ENCODE results near the gene TNS1.
A peak's percentile ranks its signal among the peaks of the same experiment; 100 is the strongest.

Gene TNS1

GRCh38 chr2:217909156-217909820, 93.5 kb downstream of the TNS1 start:
- no peak for DNase-seq

- no peak for DNase-seq
Measured at GRCh38 chr2:217908544-217908943, 94.3 kb downstream of the TNS1 start.

- no peak for DNase-seq
Measured at GRCh38 chr2:217907266-217907665, 95.5 kb downstream of the TNS1 start.

- peak in 2 of 3 donors; percentile 48 to 56 for DNase-seq
Measured at GRCh38 chr2:217906798-217907197, 96.0 kb downstream of the TNS1 start.

GRCh38 chr2:217905896-217906295, 96.9 kb downstream of the TNS1 start:
- DNase-seq: peak in 2 of 3 donors; percentile 59 to 67

GRCh38 chr2:217905395-217905794, 97.4 kb downstream of the TNS1 start:
- peak in 1 of 3 donors; percentile 19 for DNase-seq

GRCh38 chr2:217904614-217904965, 98.2 kb downstream of the TNS1 start:
- DNase-seq: no peak

GRCh38 chr2:217903859-217904613, 98.8 kb downstream of the TNS1 start:
- no peak for DNase-seq

GRCh38 chr2:217903142-217903858, 99.5 kb downstream of the TNS1 start:
- no peak for DNase-seq

- peak; percentile 94 to 96 (median 96) for DNase-seq
Measured at GRCh38 chr2:217902379-217903141, 100.2 kb downstream of the TNS1 start.

GRCh38 chr2:217901835-217902378, 100.9 kb downstream of the TNS1 start:
- peak; percentile 89 to 93 (median 91) for DNase-seq

GRCh38 chr2:217901400-217901799, 101.4 kb downstream of the TNS1 start:
- no peak for DNase-seq

GRCh38 chr2:217900780-217901360, 101.9 kb downstream of the TNS1 start:
- no peak for DNase-seq

- DNase-seq: peak; percentile 58 to 63 (median 59)
Measured at GRCh38 chr2:217900010-217900779, 102.6 kb downstream of the TNS1 start.

- peak; percentile 70 to 84 (median 81) for DNase-seq
Measured at GRCh38 chr2:217899231-217900009, 103.4 kb downstream of the TNS1 start.

GRCh38 chr2:217897816-217898806, 104.7 kb downstream of the TNS1 start:
- no peak for DNase-seq

GRCh38 chr2:217897091-217897715, 105.6 kb downstream of the TNS1 start:
- DNase-seq: no peak

GRCh38 chr2:217895070-217895635, 107.6 kb downstream of the TNS1 start:
- no peak for DNase-seq

Measured in suppressor macrophage treated with lipopolysaccharide for 1 hour (primary cell).